Activated CD4-positive, alpha-beta T cell treated with anti-CD3 and anti-CD28 coated beads for 1 hour (primary cell): ENCODE measurements around the gene GALNT18.

Source experiments
- DNase-seq: peaks from one replicate; pipeline ENCODE4 v3.0.0-alpha.2; 2020

The GALNT18 gene

DNA sequence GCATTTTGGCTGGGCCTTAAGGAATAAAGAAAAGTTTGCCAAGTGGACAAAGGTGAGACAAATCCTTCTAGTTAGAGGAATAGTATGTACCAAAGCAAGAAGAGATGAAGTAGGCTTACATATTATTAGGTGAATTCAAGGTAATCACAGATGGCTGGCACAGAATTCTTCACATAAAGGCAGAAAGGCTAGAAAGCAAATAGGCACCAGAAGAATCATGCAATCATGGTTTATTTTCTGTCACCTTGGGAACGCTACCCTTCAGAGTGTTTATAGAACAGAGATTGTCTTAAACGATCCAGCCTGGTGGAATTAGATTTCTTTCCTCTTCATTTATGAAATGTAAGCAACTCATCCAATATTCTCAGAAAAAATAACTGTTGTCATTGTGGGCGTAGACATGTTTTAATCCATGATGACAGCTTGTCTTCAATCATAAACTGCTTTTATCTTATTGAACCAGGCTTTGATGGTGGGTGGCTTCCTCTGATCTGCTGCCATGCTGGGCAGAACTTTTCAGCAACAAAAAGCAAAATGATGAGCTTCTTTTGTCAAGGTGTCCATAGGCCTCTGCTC lies 219.8 kb downstream of the GALNT18 start:
- no peak for DNase-seq

DNA sequence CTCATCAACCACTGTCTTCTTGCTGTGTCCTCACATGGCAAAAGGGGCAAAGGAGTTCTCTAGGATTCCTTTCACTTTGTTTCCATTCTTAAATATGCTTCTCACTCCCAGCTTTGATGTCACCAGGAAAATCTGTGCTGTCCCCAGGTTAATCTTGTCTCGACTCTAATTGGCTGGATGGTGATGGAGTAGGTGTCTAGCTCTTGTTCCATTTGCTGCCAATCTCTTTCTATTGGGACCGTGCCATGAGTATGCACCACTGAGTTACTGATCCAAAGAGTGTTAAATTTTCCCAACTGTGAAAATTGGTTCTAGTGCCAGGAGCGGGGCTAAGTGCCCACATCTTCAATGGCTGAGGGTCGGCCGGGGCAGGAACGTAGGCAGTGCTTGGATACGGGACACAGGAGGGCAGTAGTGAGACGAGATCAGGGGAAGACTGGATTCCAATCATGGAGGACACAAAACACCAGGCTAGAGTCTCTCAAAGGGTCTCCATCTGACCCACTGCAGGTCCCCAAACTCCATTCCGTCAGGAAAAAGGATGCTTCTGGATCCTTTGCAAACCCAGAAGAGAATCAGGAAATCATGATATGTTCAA lies 221.1 kb downstream of the GALNT18 start:
- no peak for DNase-seq

DNA sequence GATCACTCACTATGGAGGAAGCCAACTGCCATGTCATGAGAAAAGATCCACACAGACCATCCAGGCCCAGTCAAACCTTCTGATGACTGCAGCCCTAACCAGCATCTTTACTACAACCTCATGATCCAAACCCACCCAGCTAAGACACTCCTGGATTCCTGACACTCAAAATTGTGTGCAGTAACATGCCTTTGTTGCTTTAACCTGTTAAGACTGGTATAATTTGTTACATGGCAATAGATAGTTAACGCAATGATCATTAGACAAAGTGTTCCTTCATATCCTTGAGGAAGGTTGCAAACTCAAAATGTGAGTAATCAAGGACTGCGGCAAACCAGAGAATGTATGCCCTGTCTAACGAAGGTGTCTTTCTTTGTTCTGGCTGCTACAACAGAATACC lies 221.7 kb downstream of the GALNT18 start:
- no peak for DNase-seq

DNA sequence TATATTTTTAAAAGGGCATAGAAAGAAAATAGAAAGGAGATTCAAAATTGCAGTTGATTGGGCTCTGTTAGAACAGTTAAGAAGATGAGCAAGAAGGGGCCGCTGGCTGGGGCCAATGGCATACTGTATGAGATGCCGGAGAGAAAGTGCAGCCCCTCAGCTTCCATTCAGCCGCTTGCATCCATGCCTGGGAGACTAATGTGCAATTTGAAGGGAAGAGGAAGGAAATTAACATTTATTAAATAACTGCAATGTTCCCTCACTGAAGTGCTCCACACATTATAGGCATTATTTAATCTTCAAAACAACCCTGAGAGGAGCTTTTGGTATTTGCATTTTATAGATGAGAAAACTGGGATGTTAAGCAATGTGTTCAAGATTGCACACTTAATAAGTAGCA lies 224.0 kb downstream of the GALNT18 start:
- DNase-seq = no peak

DNA sequence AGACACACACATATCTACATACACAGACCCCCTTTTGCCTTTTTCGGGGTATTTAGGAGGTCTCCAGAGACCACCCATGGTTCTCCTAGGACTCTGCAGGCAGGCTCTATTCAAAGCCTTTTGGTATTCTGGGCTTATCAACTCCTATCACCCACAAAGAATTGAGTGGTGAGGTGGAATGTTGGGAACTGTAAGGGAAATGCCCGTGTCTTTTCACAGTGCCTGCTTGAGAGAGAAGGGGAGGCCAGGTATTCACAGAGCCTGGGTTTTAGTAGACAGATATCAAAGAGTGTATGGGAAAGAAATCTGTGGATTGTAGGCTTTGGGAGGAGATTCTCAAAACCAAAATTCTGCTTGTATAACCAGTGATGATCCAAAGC lies 224.8 kb downstream of the GALNT18 start:
- no peak for DNase-seq

DNA sequence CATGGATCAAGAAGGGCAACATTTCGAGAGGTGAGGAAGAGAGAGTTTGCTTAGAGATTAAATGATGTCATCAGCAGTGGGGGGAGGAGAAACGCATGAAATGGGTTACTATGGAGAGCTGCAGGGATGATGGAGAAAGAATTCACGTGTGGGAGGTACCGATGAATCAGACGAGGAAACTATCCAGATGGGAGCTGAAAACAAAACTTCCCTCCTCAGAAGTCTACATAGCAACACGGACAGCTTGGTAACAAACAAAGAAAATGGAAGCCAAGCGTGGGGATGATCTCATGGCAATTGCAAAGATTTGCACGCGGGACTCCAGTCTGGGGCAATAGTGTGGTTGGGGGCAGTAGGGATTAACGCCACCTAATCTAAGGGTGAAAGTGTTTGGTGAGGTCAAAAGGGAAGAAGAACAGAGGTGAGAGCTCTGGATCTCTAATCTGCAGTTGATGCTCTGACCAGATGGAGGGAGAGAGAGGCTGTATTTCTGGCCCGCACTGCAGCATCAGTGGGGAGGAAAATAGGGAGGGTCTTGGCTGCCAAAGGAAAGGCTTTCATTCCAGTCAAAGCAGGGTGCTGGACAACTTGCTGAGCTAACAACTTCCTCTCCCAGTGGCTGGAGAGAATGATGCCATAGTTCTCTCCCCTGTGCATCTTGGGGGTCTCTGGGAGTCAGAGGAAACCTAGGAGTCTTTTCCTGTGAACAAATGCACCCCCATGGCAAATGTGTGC lies 225.3 kb downstream of the GALNT18 start:
- DNase-seq = no peak

DNA sequence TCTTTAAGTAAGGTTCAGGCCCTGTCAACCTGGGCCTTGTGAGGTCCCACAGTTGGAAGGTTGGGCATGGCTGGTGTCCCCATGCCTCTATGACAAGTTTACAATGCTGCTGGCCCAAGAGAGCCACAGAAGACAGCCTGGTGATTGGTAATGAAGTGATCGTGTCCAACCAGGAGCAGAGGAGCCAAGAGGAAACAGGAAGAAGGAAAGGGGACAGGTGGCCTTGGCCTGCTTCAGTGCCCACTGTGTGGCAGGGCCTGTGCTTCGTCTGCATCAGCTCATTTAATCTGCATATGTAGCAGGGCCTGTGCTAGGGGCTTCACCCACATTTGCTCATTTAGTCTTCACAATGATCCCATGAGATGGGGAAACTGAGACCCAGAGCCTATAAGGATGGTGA lies 226.7 kb downstream of the GALNT18 start:
- DNase-seq = no peak

DNA sequence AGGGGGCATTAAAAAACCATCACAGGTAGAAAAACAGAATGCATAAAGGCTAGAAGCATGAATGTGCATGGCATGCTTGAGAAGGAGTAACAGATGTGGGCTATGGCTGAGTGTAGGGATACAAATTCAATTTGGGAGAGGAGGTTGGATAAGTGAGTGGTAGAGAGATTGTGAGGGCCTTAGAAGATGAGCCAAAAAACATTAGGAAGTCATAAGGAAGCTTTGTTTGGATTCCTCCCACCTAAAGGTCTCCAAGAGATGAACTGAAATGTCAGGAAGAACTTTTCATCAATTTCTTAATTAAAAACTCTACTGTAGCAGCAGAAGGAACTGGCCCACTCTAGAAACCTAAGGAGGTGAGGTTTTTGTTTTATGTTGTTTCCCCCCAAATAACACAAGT lies 227.6 kb downstream of the GALNT18 start:
- DNase-seq = no peak

DNA sequence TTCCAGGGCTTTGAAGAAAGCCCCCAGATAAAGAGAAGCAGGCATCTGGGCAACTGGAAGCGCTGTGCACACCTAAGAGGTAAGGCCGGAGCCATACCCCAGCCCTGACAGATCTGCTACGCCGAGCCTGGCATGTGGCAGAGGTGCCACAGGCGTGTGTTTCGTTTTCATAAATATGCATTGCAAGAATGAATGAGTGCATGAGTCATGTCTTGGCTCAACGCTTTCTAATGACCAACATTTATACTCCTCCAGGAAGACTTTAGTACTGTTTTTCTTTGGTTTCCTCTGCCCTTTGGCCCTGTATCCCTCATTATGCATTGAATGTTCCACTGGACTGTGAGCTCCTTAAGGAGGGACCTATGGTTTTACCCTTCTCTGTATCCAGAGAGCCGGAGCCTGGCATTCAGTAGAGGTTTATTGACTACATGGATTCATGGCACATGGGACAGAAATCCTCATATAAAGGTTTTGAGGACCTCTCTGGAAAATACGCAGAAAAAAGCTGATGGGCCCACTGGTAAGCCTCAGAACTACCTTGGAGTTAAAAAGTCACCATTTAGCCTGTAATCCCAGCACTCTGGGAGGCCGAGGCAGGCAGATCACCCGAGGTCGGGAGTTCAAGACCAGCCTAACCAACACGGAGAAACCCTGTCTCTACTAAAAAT lies 229.9 kb downstream of the GALNT18 start:
- no peak for DNase-seq

DNA sequence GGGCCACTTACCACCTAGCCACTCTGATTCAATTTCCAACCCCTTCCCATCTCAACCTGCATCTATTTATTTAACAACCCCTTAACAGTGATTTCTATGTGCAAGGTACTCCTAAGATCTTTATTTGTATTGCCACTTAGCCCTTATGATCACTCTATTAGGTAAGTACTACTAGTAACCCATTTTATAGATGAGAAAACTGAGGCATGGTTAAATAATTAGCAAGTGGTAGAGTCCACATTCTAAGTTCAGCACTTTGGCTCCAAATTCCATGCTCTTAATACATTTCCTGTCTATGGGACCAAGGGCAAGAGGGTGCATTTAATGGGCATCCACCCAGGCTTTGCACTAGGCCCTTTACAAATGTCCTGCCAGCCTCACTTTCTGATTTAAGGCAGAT lies 230.6 kb downstream of the GALNT18 start:
- no peak for DNase-seq

DNA sequence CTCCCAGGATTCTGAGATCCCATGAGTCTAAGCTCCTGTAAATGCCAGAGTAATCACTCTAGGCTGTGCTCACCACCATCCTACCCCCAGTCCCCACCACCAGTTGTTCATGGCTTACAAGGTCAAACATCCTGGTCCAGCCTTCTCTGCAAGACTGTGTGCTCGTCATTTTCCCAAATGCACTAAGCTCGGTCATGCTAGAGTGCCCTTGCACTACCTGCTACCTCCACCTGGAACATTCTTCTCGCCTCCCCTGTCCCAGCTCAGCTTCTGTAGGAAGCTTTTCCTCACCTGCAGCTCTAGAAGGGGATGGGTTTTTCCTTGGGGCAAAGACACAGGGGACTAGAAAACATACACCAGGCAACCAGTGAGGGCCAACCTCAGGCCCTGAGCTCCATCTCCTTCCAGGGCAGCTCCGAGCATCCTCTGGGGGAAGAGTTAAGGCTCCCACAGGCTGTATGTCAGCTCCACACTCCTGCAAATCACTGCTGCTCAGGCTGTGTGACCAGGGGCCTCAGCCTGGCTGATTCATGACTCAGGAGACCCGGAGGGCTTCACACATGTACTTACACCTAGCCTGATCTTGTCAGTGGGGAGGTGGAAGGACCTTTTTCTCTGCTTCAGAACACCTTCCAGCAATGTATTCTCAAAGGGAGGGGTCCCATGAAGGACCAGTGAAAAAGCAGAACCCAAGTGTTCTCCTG lies 231.6 kb downstream of the GALNT18 start:
- no peak for DNase-seq

DNA sequence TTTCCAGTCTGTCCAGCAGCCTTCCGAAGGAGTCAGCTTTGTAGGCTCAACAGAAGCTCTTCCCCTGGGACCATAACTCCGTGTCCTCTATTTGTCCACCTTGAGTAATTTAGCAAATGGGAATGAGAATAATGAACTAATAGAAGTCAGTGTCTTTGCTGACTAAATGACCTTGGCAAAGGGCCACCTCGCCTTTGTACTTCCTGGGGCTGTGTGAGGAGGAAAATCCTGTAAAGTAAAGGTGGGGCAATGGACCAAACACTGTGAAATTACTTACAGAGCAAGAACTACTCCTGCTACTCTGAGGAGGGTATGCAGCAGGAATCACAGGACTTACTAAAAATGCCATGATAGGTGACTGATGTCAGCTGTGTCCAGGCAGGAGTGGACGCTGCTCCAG lies 232.6 kb downstream of the GALNT18 start:
- DNase-seq = no peak

DNA sequence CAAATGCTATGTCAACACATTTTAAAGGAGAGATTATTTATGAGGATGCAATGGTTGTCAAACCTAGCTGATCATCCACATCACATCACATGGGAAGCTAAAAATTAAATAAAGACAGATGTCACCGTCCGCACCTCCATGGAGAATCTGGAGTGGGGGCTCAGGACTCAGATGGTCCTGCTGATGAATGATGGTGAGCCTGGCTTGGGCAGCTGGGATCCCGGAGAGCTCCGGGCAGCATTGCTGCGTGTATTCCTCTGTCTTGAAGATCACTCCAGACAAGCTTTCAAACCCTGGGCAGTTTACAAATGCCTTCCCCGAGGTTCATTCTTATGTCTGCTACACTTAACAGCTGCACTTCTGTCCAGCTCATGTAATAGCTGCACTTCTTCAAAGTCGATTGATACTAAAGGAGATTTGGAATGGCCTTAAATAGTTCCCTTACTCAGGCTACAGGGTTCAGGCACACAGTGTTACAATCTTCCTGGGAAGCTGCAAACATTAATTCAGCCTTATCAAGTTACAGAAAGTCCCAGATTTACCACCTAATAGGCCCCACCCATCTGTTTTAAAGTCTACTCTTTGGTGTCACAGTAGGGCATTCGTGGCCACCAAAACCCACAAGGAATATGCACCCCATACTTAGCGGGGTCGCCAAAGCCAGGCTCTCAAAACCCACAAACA lies 234.0 kb downstream of the GALNT18 start:
- no peak for DNase-seq

DNA sequence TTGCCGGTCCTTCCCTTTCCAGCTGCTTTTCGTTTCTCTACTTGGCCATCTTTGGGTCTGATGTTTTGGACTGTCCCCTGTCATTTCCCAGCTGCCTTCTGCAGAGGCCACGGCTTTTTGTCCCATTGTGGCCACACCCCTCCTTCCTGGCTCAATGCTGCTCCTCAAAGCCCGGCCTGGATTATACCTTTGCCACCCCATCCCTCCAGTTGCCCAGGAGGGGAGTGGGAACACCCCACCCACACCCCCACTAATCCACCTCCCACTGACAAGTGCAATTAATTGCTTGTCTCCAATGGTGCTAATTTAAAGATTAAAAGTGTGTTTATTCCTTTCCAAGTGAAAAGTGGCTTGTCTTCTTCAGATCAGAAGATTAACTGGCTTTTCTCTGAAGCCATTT lies 234.6 kb downstream of the GALNT18 start:
- no peak for DNase-seq

DNA sequence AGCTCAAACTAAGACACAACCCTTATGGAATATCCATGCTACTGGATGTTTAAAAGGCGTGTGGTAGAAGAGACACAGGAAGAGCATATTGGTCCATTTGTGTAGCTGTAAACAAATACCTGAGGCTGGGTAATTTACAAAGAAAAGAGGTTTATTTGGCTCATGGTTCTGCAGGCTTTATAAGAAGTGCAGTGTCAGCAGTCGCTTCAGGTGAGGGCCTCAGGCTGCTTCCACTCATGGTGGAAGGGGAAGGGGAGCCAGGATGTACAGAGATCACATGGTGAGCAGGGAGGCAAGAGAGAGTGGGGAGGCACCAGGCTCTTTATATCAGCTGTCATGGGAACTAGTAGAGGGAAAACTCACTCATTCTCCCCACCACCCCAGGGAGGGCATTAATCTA lies 237.0 kb downstream of the GALNT18 start:
- DNase-seq = no peak

DNA sequence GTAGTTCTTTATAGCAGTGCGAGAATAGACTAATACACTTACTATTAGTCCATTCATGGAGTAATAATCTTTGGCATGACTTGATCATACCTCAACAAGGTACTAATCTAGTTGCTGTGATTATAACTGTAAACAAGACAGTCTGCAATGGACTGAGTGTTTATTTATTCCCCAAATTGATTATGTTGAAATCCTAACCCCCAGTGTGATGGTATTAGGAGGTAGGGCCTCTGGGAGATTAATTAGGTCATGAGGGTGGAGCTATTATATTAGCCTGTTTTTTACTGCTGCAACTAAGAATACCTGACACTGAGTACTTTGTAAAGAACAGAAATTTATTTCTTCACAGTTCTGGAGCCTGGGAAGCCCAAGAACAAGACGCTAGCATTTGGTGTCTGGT lies 237.8 kb downstream of the GALNT18 start:
- no peak for DNase-seq

DNA sequence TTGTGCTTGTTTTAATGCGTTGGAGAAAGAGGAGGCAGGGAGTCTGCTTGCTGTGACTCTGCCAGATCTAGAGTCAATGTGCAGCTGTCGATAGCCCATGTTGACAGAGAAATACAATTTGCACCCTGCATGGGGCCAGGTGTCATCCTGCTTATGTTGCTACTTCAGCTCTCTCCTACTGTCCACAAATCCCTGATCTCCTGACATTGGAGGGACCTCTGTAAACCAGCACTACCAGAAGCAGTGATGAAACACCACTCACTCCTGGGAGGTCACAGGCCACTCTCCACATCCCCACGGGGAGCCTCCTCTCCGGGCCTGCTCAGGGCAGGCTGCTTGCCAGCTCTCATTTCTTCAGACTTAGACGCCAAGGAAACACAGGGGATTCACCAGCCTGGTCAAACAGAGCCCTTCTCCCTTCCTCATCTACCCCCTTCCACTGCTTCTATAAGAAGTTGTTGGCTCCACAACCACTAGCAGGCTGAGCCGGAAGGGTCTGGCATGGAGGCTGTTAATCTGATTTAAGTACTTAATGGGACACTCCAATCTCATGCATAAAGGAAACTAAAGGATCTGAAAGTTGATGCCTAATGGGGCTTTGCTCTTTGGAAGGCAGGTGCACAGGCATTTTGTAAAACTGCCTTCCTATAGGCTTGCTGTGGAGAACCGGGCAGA lies 238.8 kb downstream of the GALNT18 start:
- no peak for DNase-seq

DNA sequence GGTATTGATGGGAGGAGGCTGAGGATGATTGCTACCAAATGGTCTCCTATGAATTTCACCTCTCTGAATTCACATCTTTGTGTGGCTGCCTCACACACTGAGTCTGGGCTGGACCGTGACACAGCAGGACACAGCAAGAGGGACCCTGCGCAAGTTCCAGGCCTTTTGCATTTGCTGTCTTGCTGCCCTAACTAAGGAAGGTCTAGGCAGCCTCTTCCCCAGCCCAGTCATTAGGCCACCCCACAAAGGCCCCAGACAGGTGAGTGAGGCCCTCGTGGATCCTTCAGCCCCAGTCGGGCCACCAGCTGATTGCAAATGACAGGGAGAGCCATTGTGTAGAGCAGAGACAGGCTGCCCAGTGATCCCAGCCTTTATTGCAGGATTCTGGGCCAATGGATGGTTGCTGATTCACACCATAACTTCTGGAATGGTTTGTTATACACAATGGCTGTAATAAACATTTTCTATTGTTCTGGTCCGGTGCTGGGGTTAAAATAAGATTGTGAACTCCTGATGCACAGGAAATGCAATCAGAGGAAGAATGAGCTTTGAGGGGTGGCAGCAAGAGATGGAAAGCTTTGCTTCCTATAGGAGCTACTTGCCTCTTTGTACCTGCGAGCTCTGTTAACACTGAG lies 240.2 kb downstream of the GALNT18 start:
- no peak for DNase-seq

DNA sequence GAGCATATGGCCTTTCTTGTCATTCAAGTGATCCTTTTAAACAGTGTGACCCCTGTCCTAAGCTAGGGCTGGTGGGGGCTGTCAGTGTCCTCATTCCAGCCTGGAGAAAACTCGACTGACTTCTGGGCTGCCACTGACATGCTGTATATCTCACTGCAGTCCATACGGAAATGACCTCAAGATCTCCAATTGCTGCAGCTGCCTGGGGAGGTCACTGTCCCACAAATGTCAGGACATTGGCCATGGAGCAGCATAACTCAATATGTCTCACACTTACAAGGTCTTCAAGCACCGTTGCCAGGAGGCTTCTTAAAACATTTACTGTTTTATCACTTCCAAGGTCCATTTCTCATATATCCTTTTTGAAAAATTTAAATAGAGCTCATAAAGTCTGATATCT lies 240.9 kb downstream of the GALNT18 start:
- no peak for DNase-seq

DNA sequence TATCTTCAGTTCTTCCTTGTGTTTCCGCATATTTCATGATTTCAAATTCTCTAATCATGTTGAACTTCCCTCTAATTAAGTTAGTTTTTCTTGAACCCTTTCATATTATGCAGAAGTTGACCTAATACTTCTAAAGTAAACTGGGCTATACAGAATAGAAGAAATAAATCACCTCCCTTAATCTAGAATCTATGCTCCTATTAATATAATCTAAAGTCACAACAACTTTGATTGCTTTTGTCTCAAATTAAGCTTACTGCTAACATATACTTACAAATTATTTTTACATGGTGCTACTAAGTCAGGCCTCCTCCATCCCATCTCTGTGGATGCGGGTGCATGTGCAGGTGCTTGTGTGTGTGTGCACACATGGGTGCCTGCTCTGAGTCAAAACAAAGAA lies 241.5 kb downstream of the GALNT18 start:
- DNase-seq = no peak

DNA sequence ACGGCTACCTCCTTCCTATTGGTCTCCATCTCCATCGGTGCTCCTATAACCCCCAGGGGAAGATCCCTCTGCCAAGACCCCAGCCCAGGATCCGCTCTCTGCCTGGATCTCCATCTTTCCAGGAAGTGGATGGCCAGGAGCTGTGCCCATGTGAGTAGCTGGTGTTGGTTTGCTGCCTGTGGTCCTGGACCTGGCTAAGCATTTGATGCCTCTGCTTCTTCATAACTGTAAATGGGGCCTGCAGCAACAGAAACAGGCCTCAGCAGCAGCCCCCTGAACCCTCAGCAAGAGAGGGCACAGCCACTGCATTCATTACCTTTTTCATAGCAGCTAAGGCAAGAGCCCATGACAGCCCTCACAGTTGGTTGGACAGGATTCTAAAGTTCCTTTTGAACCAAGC lies 242.1 kb downstream of the GALNT18 start:
- DNase-seq = no peak
